WTC11 (cell line): ENCODE measurements around the gene NALF2. TPM values are rescaled to one million over a fixed set of nuclear protein-coding genes. Genes with fewer than 3 reads are reported as not detected.

Experiments
- ATAC-seq: fragments of 200-7000 bp; cut with Tn5 transposase; 2 replicates; pipeline ENCODE4 v1.10.0; 2021; ENCODE audit warnings: mild to moderate bottlenecking, moderate library complexity
- CTCF ChIA-PET: fragments of 300-600 bp; sonication (Branson Sonifier 250); formaldehyde crosslinking; loops from one replicate; lab custom pipeline; 2021; ENCODE audit warnings: antibody characterized with exemption; lab: Charles Lee
- POLR2A ChIA-PET: fragments of 350-600 bp; sonication (Branson Sonifier 250); formaldehyde crosslinking; loops from one replicate; lab custom pipeline; 2021; ENCODE audit warnings: antibody characterized with exemption; lab: Charles Lee
- DNase-seq: peaks from one replicate; pipeline ENCODE4 v3.0.0; 2021; ENCODE audit warnings: low spot score
- H3K27ac Mint-ChIP-seq: 2 replicates; pipeline ENCODE4 v1.8.0; 2021; ENCODE audit warnings: mixed read lengths
- H3K27me3 Mint-ChIP-seq: 2 replicates; pipeline ENCODE4 v1.8.0; 2021; ENCODE audit warnings: low read depth, mild to moderate bottlenecking, moderate library complexity, mixed read lengths
- H3K36me3 Mint-ChIP-seq: 2 replicates; pipeline ENCODE4 v1.8.0; 2021; ENCODE audit warnings: mixed read lengths
- H3K4me1 Mint-ChIP-seq: 2 replicates; pipeline ENCODE4 v1.8.0; 2022; ENCODE audit warnings: mixed read lengths
- H3K4me3 Mint-ChIP-seq: 2 replicates; pipeline ENCODE4 v1.8.0; 2021; ENCODE audit warnings: mild to moderate bottlenecking, moderate library complexity, mixed read lengths
- H3K9me3 Mint-ChIP-seq: 2 replicates; pipeline ENCODE4 v1.8.0; 2021; ENCODE audit warnings: mixed read lengths
- CREM ChIP-seq: sonication (generic); formaldehyde crosslinking; IDR thresholded peaks from 2 replicates; pipeline ENCODE4 v1.8.1; 2022; ENCODE audit warnings: mild to moderate bottlenecking, missing genetic modification reagents, moderate library complexity
- ESRRA ChIP-seq: sonication (generic); formaldehyde crosslinking; IDR thresholded peaks from 2 replicates; pipeline ENCODE4 v1.8.1; 2022; ENCODE audit warnings: mild to moderate bottlenecking, missing genetic modification reagents, borderline replicate concordance
- FOXK1 ChIP-seq: sonication (generic); formaldehyde crosslinking; IDR thresholded peaks from 2 replicates; pipeline ENCODE4 v1.8.0; 2022; ENCODE audit warnings: mild to moderate bottlenecking, moderate library complexity, missing genetic modification reagents
- FOXP1 ChIP-seq: sonication (generic); formaldehyde crosslinking; IDR thresholded peaks from 2 replicates; pipeline ENCODE4 v1.8.0; 2022; ENCODE audit warnings: missing genetic modification reagents, mild to moderate bottlenecking, moderate library complexity, borderline replicate concordance
- GABPB1 ChIP-seq: sonication (generic); formaldehyde crosslinking; IDR thresholded peaks from 2 replicates; pipeline ENCODE4 v1.8.1; 2023; ENCODE audit warnings: mild to moderate bottlenecking, missing genetic modification reagents
- KAT7 ChIP-seq: sonication (generic); formaldehyde crosslinking; IDR thresholded peaks from 2 replicates; pipeline ENCODE4 v1.8.1; 2023; ENCODE audit warnings: missing genetic modification reagents, mild to moderate bottlenecking, borderline replicate concordance
- MYBL2 ChIP-seq: sonication (generic); formaldehyde crosslinking; IDR thresholded peaks from 2 replicates; pipeline ENCODE4 v1.8.1; 2023; ENCODE audit warnings: mild to moderate bottlenecking, moderate library complexity, missing genetic modification reagents
- NR2C2 ChIP-seq: sonication (generic); formaldehyde crosslinking; IDR thresholded peaks from 2 replicates; pipeline ENCODE4 v1.8.0; 2022; ENCODE audit warnings: mild to moderate bottlenecking, missing genetic modification reagents
- PRRX2 ChIP-seq: fragments of 250-450 bp; sonication (Bioruptor Pico); IDR thresholded peaks from 2 replicates; pipeline ENCODE4 v1.8.0; 2021; ENCODE audit warnings: mild to moderate bottlenecking
- RORB ChIP-seq: fragments of 250-450 bp; sonication (Bioruptor Pico); IDR thresholded peaks from 2 replicates; pipeline ENCODE4 v1.9.0; 2021; ENCODE audit warnings: mild to moderate bottlenecking
- SMAD4 ChIP-seq: sonication (generic); formaldehyde crosslinking; IDR thresholded peaks from 2 replicates; pipeline ENCODE4 v1.8.0; 2022; ENCODE audit warnings: mild to moderate bottlenecking, missing genetic modification reagents
- TEAD1 ChIP-seq: sonication (generic); formaldehyde crosslinking; IDR thresholded peaks from 2 replicates; pipeline ENCODE4 v1.8.0; 2022; ENCODE audit warnings: mild to moderate bottlenecking, missing genetic modification reagents
- ZNF263 ChIP-seq: sonication (generic); formaldehyde crosslinking; IDR thresholded peaks from 2 replicates; pipeline ENCODE4 v1.8.1; 2022; ENCODE audit warnings: low read depth, mild to moderate bottlenecking, moderate library complexity, missing genetic modification reagents
- ZNF396 ChIP-seq: fragments of 250-450 bp; sonication (Bioruptor Pico); IDR thresholded peaks from 2 replicates; pipeline ENCODE4 v1.8.0; 2021; ENCODE audit warnings: mild to moderate bottlenecking, moderate library complexity, borderline replicate concordance
- ZNF423 ChIP-seq: fragments of 250-450 bp; sonication (Bioruptor Pico); IDR thresholded peaks from 2 replicates; pipeline ENCODE4 v2.1.2; 2022; ENCODE audit warnings: mild to moderate bottlenecking, moderate library complexity
- ZNF671 ChIP-seq: fragments of 250-450 bp; sonication (Bioruptor Pico); IDR thresholded peaks from 2 replicates; pipeline ENCODE4 v1.8.0; 2021; ENCODE audit warnings: mild to moderate bottlenecking
- total RNA-seq: library from RNA; stranded (reverse); gene quantifications from 3 replicates; pipeline ENCODE4 v1.2.3, GENCODE V29; 2021
- TF ChIP-seq, protein P1 (sequence below): sonication (generic); formaldehyde crosslinking; IDR thresholded peaks from 2 replicates; pipeline ENCODE4 v1.8.0; 2022; ENCODE audit warnings: missing genetic modification reagents
- TF ChIP-seq, protein P2 (sequence below): fragments of 250-450 bp; sonication (Bioruptor Pico); IDR thresholded peaks from 2 replicates; pipeline ENCODE4 v1.9.0; 2021; ENCODE audit warnings: mild to moderate bottlenecking, borderline replicate concordance
- TF ChIP-seq, protein P3 (sequence below): sonication (generic); formaldehyde crosslinking; IDR thresholded peaks from 2 replicates; pipeline ENCODE4 v1.8.1; 2023; ENCODE audit warnings: mild to moderate bottlenecking, missing genetic modification reagents
- TF ChIP-seq, protein P4 (sequence below): sonication (generic); formaldehyde crosslinking; IDR thresholded peaks from 2 replicates; pipeline ENCODE4 v1.8.0; 2022; ENCODE audit warnings: mild to moderate bottlenecking, missing genetic modification reagents
- TF ChIP-seq, protein P5 (sequence below): sonication (generic); formaldehyde crosslinking; IDR thresholded peaks from 2 replicates; pipeline ENCODE4 v1.8.0; 2022; ENCODE audit warnings: mild to moderate bottlenecking, missing genetic modification reagents
- TF ChIP-seq, protein P6 (sequence below): sonication (generic); formaldehyde crosslinking; IDR thresholded peaks from 2 replicates; pipeline ENCODE4 v1.8.1; 2023; ENCODE audit warnings: mild to moderate bottlenecking, missing genetic modification reagents, moderate library complexity

Gene NALF2
- total RNA-seq, 1 experiment from 2014 or later, result 14.0 TPM

DNA sequence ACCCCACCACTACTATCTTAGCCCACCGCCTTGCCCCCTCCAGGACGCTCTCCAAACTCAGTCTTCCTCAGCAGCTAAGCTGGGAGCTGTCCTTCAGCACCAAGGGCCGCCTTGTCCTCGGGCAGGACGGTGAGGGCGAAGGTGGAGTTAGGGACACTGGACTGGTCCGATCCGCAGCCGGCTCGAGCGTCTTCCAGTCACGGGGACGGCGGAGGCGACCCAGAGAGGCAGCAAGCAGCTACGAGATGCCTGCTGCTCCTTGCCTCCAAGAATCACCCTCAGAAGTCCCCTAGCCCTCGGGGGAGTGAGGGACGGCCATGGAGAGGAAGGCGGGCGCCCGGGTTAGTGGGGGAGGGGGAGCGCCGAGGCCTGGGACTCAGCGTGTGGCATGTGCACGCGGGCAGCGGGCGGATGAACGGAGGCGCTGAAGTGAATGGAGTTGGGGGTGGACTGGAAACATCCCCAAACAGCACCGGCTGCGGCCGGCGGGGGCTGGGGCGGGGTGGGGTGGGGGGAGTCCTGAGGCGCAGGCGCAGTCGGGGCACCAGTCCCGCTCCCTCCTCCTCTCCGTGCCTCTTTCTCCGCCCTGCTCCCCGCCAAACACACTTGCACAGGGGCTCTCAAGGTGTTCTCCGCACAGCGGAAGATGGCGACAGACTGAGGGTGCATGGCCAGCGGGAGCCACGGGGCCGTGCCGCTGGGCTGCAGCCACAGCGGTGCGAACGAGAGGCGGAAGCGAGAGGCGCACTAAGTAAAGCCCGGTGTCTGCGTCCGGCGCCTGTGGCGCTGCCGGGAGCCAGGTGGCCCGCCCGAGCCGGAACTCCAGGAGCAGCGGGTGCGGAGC lies at the start of gene NALF2 (continued):
- TF ChIP-seq, protein P1, sequence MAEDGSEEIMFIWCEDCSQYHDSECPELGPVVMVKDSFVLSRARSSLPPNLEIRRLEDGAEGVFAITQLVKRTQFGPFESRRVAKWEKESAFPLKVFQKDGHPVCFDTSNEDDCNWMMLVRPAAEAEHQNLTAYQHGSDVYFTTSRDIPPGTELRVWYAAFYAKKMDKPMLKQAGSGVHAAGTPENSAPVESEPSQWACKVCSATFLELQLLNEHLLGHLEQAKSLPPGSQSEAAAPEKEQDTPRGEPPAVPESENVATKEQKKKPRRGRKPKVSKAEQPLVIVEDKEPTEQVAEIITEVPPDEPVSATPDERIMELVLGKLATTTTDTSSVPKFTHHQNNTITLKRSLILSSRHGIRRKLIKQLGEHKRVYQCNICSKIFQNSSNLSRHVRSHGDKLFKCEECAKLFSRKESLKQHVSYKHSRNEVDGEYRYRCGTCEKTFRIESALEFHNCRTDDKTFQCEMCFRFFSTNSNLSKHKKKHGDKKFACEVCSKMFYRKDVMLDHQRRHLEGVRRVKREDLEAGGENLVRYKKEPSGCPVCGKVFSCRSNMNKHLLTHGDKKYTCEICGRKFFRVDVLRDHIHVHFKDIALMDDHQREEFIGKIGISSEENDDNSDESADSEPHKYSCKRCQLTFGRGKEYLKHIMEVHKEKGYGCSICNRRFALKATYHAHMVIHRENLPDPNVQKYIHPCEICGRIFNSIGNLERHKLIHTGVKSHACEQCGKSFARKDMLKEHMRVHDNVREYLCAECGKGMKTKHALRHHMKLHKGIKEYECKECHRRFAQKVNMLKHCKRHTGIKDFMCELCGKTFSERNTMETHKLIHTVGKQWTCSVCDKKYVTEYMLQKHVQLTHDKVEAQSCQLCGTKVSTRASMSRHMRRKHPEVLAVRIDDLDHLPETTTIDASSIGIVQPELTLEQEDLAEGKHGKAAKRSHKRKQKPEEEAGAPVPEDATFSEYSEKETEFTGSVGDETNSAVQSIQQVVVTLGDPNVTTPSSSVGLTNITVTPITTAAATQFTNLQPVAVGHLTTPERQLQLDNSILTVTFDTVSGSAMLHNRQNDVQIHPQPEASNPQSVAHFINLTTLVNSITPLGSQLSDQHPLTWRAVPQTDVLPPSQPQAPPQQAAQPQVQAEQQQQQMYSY (CRISPR knock-in tag), result peak; percentile 31; the same call in 1 of the 2 replicates
- TF ChIP-seq ZNF263 (CRISPR knock-in tag) (no peak), MYBL2 (CRISPR knock-in tag) (no peak), FOXK1 (CRISPR knock-in tag) (0 out of 2 replicates have a peak, but pooled peaks have one; percentile 17)
- TF ChIP-seq, protein P2, sequence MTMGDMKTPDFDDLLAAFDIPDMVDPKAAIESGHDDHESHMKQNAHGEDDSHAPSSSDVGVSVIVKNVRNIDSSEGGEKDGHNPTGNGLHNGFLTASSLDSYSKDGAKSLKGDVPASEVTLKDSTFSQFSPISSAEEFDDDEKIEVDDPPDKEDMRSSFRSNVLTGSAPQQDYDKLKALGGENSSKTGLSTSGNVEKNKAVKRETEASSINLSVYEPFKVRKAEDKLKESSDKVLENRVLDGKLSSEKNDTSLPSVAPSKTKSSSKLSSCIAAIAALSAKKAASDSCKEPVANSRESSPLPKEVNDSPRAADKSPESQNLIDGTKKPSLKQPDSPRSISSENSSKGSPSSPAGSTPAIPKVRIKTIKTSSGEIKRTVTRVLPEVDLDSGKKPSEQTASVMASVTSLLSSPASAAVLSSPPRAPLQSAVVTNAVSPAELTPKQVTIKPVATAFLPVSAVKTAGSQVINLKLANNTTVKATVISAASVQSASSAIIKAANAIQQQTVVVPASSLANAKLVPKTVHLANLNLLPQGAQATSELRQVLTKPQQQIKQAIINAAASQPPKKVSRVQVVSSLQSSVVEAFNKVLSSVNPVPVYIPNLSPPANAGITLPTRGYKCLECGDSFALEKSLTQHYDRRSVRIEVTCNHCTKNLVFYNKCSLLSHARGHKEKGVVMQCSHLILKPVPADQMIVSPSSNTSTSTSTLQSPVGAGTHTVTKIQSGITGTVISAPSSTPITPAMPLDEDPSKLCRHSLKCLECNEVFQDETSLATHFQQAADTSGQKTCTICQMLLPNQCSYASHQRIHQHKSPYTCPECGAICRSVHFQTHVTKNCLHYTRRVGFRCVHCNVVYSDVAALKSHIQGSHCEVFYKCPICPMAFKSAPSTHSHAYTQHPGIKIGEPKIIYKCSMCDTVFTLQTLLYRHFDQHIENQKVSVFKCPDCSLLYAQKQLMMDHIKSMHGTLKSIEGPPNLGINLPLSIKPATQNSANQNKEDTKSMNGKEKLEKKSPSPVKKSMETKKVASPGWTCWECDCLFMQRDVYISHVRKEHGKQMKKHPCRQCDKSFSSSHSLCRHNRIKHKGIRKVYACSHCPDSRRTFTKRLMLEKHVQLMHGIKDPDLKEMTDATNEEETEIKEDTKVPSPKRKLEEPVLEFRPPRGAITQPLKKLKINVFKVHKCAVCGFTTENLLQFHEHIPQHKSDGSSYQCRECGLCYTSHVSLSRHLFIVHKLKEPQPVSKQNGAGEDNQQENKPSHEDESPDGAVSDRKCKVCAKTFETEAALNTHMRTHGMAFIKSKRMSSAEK (CRISPR knock-in tag), result no peak
- TF ChIP-seq, all 79 proteins: peak for 5

DNA sequence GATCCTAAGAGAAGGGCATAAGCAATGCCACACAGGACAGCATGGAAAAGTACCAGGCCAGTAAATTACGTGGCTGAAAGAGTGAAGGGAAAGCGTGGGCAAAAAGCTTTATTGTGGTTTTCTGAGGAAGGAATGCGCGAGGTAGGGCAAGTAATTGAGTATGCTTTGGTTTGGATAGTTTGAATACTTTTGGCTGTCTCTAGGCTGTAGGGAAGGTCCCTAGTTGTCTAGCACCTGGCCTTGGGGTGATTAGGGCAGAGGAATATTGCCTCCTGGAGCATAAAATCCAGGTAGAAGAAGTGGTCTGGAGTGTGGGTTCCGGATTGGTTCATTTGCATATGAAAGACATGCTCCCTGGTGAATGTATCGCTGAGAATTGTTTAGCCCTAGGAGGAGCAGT lies 46.4 kb upstream of the NALF2 start:
- Mint-ChIP-seq H3K36me3 (peaks cover 4% of the 10 kb centered on the region), H3K4me3 (no peak overlapping the region), H3K9me3 (peaks cover 14% of the 10 kb centered on the region), H3K27me3 (peaks cover 3% of the 10 kb centered on the region; the same call in 1 of the 2 replicates), H3K4me1 (peaks cover 2% of the 10 kb centered on the region; the same call in 1 of the 2 replicates), H3K27ac (no peak overlapping the region)
- DNase-seq (no peak), ATAC-seq (no peak)
- CTCF ChIA-PET, result no interaction called here
- POLR2A ChIA-PET, result no interaction called here
- TF ChIP-seq FOXK1 (CRISPR knock-in tag), result no peak
- TF ChIP-seq, protein P3, sequence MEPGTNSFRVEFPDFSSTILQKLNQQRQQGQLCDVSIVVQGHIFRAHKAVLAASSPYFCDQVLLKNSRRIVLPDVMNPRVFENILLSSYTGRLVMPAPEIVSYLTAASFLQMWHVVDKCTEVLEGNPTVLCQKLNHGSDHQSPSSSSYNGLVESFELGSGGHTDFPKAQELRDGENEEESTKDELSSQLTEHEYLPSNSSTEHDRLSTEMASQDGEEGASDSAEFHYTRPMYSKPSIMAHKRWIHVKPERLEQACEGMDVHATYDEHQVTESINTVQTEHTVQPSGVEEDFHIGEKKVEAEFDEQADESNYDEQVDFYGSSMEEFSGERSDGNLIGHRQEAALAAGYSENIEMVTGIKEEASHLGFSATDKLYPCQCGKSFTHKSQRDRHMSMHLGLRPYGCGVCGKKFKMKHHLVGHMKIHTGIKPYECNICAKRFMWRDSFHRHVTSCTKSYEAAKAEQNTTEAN, result no peak
- TF ChIP-seq GABPB1 (CRISPR knock-in tag), result no peak
- TF ChIP-seq RORB (CRISPR knock-in tag), result no peak
- TF ChIP-seq TEAD1 (CRISPR knock-in tag), result no peak
- TF ChIP-seq ZNF671, result no peak
- no peak for TF ChIP-seq CREM (CRISPR knock-in tag)
- TF ChIP-seq ZNF423 (CRISPR knock-in tag), result no peak
- TF ChIP-seq SMAD4, result no peak
- TF ChIP-seq ESRRA (CRISPR knock-in tag), result no peak
- no peak for TF ChIP-seq ZNF396 (CRISPR knock-in tag)
- no peak for TF ChIP-seq FOXP1 (CRISPR knock-in tag)
- TF ChIP-seq, protein P4, sequence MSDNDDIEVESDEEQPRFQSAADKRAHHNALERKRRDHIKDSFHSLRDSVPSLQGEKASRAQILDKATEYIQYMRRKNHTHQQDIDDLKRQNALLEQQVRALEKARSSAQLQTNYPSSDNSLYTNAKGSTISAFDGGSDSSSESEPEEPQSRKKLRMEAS (CRISPR knock-in tag), result no peak
- TF ChIP-seq, protein P5, sequence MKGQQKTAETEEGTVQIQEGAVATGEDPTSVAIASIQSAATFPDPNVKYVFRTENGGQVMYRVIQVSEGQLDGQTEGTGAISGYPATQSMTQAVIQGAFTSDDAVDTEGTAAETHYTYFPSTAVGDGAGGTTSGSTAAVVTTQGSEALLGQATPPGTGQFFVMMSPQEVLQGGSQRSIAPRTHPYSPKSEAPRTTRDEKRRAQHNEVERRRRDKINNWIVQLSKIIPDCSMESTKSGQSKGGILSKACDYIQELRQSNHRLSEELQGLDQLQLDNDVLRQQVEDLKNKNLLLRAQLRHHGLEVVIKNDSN (CRISPR knock-in tag), result no peak
- no peak for TF ChIP-seq NR2C2
- TF ChIP-seq PRRX2 (CRISPR knock-in tag), result no peak
- no peak for TF ChIP-seq KAT7
- TF ChIP-seq, protein P6, sequence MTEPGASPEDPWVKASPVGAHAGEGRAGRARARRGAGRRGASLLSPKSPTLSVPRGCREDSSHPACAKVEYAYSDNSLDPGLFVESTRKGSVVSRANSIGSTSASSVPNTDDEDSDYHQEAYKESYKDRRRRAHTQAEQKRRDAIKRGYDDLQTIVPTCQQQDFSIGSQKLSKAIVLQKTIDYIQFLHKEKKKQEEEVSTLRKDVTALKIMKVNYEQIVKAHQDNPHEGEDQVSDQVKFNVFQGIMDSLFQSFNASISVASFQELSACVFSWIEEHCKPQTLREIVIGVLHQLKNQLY (CRISPR knock-in tag), result no peak
